HG03558 (cell line): ENCODE results near the gene OGG1.
A peak's percentile ranks its signal among the peaks of the same experiment; 100 is the strongest.

ENCODE experiments used
- ATAC-seq: cut with Tn5 transposase; IDR thresholded peaks from one replicate; pipeline ENCODE4 v1.9.1; 2021; ENCODE audit warnings: moderate number of reproducible peaks; ENCODE audit not compliant: unreplicated experiment; ENCODE audit errors: extremely low read depth

The OGG1 gene

DNA sequence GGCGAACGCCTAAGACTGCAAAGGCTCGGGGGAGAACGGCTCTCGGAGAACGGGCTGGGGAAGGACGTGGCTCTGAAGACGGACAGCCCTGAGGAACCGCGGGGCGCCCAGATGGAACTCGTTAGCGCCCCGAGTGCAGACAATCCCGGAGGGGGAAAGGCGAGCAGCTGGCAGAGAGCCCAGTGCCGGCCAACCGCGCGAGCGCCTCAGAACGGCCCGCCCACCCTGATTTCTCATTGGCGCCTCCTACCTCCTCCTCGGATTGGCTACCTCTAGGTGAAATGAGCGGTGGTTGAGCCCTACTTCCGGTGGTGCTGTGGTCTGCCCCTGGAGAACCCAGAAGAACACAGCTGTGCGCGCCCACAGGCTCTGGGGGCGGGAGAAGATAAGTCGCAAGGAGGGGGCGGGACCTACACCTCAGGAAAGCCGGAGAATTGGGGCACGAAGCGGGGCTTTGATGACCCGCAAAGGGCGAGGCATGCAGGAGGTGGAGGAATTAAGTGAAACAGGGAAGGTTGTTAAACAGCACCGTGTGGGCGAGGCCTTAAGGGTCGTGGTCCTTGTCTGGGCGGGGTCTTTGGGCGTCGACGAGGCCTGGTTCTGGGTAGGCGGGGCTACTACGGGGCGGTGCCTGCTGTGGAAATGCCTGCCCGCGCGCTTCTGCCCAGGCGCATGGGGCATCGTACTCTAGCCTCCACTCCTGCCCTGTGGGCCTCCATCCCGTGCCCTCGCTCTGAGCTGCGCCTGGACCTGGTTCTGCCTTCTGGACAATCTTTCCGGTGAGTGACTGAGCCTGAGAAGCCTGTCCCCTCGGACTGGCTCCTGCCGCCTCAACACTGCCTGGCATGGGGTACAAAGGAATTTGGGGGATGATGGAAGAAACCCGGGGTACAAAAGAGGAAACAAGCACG lies at the start of gene OGG1:
OGG1 (plus strand) TSS at position 308 of the 911 bp plus-strand sequence; CDS start at position 643, 335 bp downstream.
- ATAC-seq: peak; percentile 74

- no peak for ATAC-seq
These were observed 49.2 kb upstream of the OGG1 start for GRCh38 chr3:9700536-9700935.

DNA sequence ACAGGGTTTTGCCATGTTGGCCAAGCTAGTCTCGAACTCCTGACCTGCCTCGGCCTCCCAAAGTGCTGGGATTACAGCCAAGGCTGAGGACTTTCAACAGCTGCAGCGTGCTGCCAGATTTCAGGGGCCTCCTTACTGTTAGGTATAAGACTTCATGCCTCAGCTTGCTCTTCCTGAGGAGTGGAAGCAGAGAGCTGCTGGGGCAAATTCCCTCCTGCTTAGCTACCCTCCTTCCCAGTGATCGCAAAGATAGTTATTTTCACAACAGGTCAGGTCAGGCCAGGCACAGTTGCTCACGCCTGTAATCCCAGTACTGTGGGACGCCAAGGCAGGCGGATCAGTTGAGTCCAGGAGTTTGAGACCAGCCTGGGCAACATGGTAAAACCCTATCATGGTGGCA lies 48.7 kb upstream of the OGG1 start:
- ATAC-seq: no peak

DNA sequence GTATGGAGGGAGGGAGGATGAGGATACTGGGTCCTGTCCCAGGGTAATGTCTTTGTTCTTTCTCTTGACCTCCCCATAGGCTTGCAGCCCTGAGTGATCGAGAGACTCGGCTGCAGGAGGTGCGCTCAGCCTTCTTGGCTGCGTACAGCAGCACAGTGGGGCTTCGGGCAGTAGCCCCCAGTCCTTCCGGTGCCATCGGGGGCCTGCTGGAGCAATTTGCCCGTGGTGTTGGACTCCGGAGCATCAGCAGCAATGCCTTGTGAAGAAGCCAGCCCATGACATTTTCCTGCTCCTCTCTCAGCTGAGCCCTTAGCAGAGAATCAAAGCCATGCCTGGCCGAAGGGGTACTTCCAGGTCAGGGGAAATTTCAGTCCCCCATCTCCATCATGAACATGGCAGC lies 48.0 kb upstream of the OGG1 start:
- no peak for ATAC-seq

DNA sequence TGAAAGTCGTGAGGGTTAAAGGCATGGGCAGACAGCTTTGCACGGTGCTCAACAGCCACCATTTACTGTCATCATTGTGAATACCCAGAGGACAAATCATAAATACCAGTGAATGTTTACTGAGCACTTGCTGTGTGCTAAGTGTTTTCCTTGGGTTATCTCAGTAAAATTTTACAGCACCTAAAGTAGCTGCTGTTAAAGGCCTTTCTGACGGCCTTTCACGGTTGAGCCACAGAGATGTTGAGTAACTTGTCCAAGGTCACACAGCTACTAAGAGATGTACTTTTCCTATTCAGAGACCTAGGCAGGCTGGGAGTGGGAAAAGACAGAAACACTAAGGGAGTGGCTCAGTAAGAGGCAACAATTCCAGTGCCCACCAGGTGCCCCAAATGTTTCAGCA lies 46.5 kb upstream of the OGG1 start:
- ATAC-seq: no peak

DNA sequence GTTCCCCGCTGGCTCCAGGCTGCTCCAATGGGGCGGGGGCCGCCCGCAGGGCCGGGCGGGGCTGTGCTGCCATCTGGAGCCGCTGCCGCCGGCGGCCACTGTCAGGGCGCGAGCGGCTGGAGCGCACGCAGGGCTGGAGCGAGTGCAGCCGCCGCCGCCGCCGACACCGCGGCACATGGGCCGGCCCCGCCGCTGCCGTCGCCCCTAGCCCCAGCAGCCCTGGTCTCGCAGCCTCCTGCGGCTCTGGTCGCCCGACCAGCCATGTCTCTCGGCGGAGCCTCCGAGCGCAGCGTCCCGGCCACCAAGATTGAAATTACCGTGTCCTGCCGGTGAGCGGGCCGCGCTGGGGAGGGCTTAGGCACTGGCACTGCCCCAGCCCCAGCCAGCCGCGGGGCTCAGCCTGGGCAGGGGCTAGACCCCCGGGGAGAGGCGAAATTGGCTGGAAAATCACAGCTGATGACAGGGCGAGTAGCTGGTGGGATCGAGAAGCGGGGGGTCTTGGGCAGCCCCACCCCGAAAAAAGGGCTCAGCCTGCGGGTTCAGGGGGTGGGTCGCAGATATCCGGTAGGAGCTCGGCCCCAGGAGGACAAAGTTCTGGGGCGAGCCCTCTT lies 45.9 kb upstream of the OGG1 start, which contains the start of gene CPNE9:
CPNE9 (plus strand) TSS at position 98 of the 611 bp plus-strand sequence; CDS start at position 262, 164 bp downstream.
- ATAC-seq: no peak

DNA sequence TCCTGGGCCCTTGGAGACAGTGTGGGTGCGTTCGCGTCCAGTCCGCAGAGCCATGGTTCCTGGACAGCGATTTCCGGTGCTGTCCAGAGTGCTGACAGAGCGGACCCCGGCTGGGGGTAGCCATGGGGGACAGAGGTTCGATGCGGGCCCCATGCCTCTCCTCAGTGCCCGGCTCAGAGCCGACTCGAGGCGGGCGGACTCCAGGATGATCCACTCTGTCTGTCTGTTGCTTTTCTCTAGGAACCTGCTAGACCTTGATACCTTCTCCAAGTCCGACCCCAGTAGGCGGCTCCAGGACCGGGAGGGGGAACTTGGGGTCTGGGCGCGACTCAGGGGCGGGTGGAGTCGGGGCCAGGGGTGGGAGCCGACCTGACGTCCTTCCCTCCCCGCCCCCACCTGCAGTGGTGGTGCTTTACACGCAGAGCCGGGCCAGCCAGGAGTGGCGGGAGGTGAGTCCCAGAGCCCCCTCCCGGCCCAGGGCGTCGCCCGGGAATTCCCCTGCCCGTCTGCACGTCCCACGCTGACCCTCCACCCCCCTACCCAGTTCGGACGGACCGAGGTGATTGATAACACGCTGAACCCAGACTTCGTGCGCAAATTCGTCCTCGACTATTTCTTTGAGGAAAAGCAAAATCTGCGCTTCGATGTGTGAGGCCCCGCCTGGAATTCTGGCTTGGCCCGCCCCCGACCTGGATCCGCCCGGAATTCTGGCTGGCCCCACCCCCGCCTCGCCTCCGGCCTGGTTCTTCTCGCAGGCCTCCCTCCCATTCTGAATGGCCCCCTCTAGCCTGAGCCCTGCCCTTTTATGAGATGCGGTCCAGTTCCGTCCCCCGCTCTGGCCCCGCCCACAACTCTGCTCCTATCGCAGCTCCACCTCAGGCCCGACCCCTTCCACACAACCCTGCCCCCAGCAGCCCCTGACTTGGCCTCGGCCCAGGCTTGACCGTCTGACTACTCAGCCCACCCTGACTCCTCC lies 45.1 kb upstream of the OGG1 start:
- ATAC-seq: no peak

GRCh38 chr3:9710174-9710739 lies 39.5 kb upstream of the OGG1 start:
- no peak for ATAC-seq

GRCh38 chr3:9712415-9712814 lies 37.3 kb upstream of the OGG1 start:
- ATAC-seq: no peak

DNA sequence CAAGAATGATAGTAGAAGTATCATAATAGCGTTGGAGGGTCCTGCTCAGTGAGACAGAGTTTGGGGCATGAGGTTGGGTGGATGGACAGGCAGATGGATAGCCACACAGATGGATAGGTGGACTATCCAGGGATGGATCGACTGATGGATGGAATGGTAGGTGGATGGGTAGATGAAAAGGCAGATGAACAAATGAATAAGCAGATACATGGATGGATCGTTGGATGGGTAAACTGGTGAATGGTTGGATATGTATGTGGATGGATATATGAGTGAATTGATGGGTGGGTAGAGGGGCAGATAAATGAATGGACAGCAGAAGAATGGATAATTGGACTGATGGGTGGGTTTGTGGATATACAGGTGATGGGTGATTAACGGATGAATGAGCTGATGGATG lies 36.6 kb upstream of the OGG1 start:
- ATAC-seq: no peak

DNA sequence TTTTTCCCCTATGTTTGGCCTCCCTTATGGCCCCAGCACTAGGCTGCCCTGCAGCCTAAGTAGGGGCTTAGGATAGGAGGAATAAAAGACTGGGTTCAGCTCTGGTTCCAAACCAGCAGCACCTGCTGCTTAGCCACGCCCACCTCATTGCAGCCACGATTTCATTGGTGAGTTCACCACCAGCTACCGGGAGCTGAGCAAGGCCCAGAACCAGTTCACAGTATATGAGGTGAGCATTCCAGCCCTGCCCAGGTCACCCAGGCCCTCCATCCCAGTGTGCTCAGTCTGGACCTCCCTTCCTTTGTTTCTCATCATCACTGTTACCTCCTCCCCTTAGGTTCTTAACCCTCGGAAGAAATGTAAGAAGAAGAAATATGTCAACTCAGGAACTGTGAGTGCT lies 34.6 kb upstream of the OGG1 start:
- no peak for ATAC-seq

DNA sequence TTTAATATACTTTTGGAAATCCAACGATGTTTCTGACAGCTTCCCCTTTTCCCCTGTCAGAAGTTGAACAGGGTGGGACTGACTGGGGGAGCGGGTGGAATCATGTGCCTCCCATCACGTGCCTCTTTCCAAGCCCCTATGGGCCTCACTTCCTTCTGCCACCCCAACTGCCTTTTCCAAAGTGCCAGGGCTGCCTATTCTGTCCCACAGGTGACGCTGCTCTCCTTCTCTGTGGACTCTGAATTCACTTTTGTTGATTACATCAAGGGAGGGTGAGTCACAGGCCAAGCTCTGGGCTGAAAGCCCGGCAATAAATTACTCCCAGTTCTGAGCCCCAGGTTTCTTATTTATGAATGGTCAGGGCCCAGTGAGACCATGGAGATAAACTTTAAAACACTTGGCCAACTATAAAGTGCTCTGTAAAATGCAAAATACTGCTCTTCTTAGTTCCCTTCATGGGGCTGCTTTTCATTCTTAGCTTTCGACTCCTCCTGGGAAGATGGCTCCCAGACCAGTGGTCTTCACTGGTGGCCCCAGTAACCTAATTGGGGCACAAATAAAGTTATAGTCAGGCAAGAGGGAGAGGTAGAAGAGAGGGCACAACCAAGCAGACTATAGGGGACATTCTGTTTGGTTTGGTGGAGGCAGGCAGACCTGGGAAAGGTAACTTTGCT lies 33.9 kb upstream of the OGG1 start:
- ATAC-seq: no peak

DNA sequence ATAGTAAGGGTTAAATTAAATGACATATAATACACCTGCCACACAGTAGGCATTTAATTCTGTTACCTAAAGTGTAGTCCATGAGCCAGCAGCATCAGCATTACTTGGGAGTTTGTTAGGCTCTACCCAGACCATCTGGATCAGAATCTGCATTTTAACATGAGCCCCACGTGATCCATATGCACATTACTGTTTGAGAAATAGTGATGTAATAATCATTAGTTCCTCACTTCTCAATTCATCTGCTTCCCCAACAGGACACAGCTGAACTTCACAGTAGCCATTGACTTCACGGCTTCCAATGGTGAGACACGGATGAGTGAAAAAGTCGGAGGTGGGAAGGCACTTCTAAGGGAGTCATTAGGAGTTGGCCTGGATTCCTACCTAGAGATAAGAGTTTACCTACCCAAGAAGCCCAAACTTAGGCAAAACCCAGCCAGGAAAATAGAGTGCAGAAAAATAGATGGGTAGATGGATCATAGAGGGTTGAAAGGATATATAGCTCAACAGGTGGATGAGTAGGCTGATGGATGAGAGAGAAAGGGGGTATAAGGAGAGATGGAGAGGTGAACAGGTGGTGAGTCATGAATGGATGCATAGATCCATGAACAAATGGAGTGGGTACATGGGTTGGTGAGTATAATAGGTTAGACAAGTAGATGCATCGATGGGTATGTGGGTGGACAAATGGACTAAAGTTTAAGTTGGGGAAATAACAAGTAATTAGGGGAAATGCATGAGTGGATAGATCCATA lies 32.8 kb upstream of the OGG1 start:
- no peak for ATAC-seq

DNA sequence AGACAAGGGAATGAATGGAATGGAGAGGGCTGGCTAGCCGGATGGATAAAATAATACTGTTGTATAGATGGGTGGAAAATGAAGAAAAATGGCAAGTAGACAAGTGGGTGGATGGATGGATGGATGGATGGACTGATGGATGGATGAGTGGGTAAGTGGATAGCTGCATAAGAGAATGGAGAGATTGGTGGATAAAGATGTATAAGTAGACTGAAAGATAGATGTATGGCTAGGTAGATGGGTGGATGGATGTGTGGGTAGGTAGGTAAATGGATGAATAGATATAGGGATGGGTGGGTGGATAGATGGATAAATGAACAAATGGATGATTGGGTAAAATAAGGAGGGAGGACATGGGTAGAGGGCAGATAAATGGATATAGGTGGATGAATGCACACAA lies 32.2 kb upstream of the OGG1 start:
- no peak for ATAC-seq

DNA sequence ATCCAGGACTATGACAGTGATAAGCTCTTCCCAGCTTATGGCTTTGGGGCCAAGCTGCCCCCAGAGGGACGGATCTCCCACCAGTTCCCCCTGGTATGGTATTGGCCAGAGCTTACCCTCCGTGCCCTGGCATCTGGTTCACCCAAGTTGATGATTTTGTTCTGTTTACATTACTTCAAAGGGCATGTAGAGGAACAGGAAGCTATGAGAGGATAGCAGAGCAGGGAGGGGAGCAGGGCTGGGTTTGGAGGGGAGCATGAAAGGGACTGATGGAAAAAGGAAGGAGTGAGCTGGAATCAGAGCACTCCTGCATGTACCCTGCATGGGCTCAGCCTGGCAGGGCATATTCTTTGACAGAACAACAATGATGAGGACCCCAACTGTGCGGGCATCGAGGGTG lies 31.6 kb upstream of the OGG1 start:
- no peak for ATAC-seq

GRCh38 chr3:9721015-9721699 lies 28.6 kb upstream of the OGG1 start:
- no peak for ATAC-seq

DNA sequence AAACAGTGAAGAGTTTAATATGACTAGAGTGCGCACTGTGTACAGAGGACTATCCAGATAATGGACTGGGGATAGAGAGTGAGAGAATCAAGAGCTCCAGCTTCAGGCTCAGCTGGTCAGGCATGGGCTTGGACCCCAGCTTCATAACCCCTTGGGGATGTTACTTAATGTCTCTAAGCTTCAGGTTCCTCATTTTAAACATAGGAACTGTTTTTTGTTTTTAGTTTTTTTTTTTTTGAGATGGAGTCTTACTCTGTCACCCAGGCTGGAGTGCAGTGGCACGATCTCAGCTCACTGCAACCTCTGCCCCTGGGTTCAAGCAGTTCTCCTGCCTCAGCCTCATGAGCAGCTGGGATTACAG lies 28.1 kb upstream of the OGG1 start:
- ATAC-seq: no peak

- no peak for ATAC-seq
These were observed 23.8 kb upstream of the OGG1 start for GRCh38 chr3:9725775-9726515.
